Dedifferentiated amniotic fluid mesenchymal stem cell (primary cell): Measurements from ENCODE around the gene CBL.

ENCODE experiments used
- DNase-seq: peaks from one replicate; pipeline ENCODE4 v3.0.0-alpha.2; 2016; ENCODE audit errors: extremely low spot score

Gene CBL

DNA sequence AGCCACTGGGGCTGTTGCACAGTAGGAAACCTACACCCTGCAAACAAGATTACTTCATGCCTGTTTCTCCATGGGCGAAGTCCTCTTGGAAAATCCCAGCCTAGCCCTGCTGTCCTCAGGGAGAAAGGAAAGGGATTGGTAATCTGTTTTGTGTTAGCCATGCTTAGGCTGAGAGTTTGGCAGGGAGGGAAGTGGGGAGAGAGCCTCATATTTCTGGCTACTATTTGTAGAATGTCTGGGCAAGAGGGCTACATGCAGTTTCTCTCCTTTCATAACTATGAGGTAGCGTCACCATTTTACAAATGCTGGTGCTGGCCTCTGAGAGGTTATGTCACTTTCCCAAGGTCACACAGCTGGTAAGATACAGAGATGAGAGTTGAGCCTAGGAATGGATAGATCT lies 141.1 kb downstream of the CBL start:
- DNase-seq, result no peak

GRCh38 chr11:119347940-119348605 lies 141.9 kb downstream of the CBL start:
- no peak for DNase-seq

- no peak for DNase-seq
Measured at GRCh38 chr11:119350302-119350701, 144.2 kb downstream of the CBL start.

DNA sequence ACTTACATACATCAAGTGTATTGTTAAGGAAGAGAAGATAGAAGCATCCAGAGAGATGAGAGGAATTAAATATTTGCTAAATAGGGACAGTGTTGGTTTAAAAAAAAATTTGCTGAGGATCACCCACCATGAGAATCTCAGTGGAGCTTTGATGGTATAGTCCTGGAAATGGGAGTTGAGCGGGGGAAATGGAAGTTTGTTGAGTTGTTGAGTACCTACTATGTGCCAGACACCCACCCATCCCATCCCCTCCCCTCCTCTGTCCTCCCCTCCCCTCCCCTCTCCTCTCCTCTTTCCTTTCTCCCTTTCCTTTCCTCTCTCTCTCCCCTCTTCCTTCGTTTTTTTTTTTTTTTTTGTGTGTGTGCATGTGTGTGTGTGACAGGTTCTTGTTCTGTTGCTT lies 145.1 kb downstream of the CBL start:
- DNase-seq, result no peak

DNA sequence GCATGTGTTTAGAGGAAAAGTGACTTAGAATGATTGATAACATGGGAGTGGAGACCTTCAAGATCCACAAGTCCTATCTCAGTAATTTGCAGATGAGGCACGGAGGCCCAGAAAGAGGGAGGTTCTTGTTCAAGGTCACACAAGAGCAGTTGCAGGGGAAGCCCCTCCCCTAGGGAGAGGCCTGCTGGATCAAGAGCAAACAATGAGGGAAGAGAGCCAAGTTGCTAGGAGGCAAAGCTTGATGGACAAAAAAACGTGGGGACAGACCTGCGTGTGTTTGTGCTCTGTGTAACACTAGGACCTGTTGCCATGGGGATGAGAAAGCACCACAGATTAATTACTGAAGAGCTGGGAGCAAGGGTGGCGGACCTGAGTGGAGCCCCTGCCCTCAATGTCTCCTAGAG lies 146.7 kb downstream of the CBL start:
- DNase-seq, result no peak

DNA sequence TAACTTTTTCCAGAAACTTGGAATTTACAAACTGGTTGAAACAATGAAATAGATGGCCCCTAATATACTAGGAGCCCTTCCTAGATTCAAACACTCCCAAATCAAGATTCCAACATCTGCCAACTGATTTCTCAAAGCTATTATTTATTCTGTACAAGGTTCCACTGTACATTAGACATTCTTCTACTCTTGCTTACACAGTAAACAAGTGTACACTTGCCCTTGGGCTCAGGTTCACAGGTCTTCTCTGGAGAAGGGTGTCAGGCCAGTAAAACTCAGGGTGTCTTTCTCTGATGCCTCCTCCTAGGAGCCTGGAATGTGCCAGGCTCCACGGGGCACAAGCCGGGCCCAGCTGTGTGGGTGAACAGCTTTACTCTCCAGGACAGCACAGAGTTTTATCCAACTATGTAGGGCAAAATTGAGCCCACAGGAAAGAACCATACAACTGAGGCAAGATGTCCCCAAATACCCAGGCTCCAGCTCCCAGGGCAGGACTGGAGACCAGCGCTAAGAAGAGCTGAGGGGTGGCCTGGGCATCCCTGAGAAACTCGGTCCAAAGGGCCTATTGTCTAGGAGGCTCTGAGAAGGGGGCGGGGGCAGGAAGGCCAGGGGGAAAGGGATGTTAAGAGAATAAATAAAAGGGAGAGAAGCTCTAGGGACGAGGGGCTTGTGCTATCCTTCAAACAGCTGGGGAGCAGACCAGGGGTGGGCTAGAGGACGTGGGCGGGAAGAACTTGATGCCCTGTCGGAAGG lies 149.1 kb downstream of the CBL start:
- DNase-seq, result no peak

GRCh38 chr11:119356349-119357031 lies 150.4 kb downstream of the CBL start:
- DNase-seq, result peak; percentile 73

DNA sequence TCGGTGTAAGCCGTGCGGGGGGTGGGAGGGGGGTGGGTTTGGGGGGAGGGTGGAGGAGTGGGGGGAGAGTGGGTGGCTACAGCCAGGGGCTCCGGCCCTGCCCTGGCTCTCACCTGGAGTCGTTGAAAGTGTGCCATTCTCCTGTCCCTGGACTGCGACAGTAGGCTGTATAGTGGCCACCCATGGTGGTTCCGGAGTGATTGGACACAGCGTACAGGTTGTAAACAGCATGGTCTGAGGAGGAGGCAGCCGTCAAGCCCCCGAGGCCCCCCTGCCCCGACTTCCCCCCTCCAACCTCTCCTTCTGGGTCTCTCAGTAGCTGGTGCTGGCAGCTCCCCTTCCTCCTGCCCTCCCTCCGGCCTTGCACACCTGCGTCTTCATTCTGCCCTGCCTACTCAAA lies 150.9 kb downstream of the CBL start:
- no peak for DNase-seq
